Measurements from ENCODE around the gene RARRES2. TPM values are rescaled to one million over a fixed set of nuclear protein-coding genes. Genes with fewer than 3 reads are reported as not detected.
"Not testable (repeated sequence)": the region's sequence is repeated elsewhere in the genome, so short reads cannot be mapped to it uniquely, and the experiment has no call there.

Gene RARRES2
- total RNA-seq, 2 donors from 2014 or later: 86.4 to 178 TPM

GRCh38 chr7:150308575-150308974, 32.9 kb downstream of the RARRES2 start:
- ATAC-seq: no peak
- intact Hi-C loops (cut with DNase I): no loop called here
- DNase-seq: no peak

- ATAC-seq: no peak
- intact Hi-C loops (cut with DNase I): no loop called here
- DNase-seq: no peak
These were observed 33.5 kb downstream of the RARRES2 start for GRCh38 chr7:150307904-150308303.

GRCh38 chr7:150307129-150307528, 34.3 kb downstream of the RARRES2 start:
- DNase-seq (no peak), ATAC-seq (no peak)
- intact Hi-C loops (cut with DNase I): no loop called here

GRCh38 chr7:150306377-150306776, 35.1 kb downstream of the RARRES2 start:
- DNase-seq; intact Hi-C loops (cut with DNase I); ATAC-seq: not testable (repeated sequence)

GRCh38 chr7:150305903-150306284, 35.5 kb downstream of the RARRES2 start:
- intact Hi-C loops (cut with DNase I); DNase-seq; ATAC-seq: not testable (repeated sequence)

- intact Hi-C loops (cut with DNase I); ATAC-seq; DNase-seq: not testable (repeated sequence)
These were observed 36.0 kb downstream of the RARRES2 start for GRCh38 chr7:150305259-150305902.

GRCh38 chr7:150304499-150305258, 36.8 kb downstream of the RARRES2 start:
- peak in 1 of 2 donors; percentile 71 for ATAC-seq
- intact Hi-C loops (cut with DNase I); DNase-seq: not testable (repeated sequence)

- DNase-seq; intact Hi-C loops (cut with DNase I): not testable (repeated sequence)
- ATAC-seq: peak; percentile 34 to 82
These were observed 38.5 kb downstream of the RARRES2 start for GRCh38 chr7:150302908-150303310.

- ATAC-seq; intact Hi-C loops (cut with DNase I); DNase-seq: not testable (repeated sequence)
These were observed 43.5 kb downstream of the RARRES2 start for GRCh38 chr7:150297978-150298377.

GRCh38 chr7:150296802-150297201, 44.6 kb downstream of the RARRES2 start:
- ATAC-seq; DNase-seq; intact Hi-C loops (cut with DNase I): not testable (repeated sequence)

GRCh38 chr7:150295614-150296013, 45.8 kb downstream of the RARRES2 start:
- ATAC-seq: peak; percentile 47 to 81
- DNase-seq; intact Hi-C loops (cut with DNase I): not testable (repeated sequence)

GRCh38 chr7:150295027-150295426, 46.4 kb downstream of the RARRES2 start:
- DNase-seq; intact Hi-C loops (cut with DNase I); ATAC-seq: not testable (repeated sequence)

GRCh38 chr7:150290317-150290716, 51.1 kb downstream of the RARRES2 start:
- DNase-seq; ATAC-seq; intact Hi-C loops (cut with DNase I): not testable (repeated sequence)

- intact Hi-C loops (cut with DNase I); DNase-seq; ATAC-seq: not testable (repeated sequence)
These were observed 52.6 kb downstream of the RARRES2 start for GRCh38 chr7:150288816-150289215.

Other genes with a start within 250 kb of the RARRES2 start
- 1 to 10 TPM; 4.3 to 5.7 TPM for gene LRRC61, start 18.3 kb downstream of the RARRES2 start, total RNA-seq
- gene ACTR3C, start 18.1 kb downstream of the RARRES2 start, total RNA-seq: 1 to 10 TPM; 3.7 to 4.9 TPM
- gene REPIN1, start 27.2 kb upstream of the RARRES2 start, total RNA-seq: 100 to 1,000 TPM; 100 to 108 TPM
- gene ZNF775, start 37.7 kb upstream of the RARRES2 start, total RNA-seq: 1 to 10 TPM; 3.8 to 4.2 TPM
- 10 to 100 TPM; 16.6 to 19.7 TPM for gene GIMAP8, start 109.0 kb upstream of the RARRES2 start, total RNA-seq
- gene GIMAP7, start 173.2 kb upstream of the RARRES2 start, total RNA-seq: 10 to 100 TPM; 25.0 to 26.0 TPM
- gene GIMAP4, start 225.8 kb upstream of the RARRES2 start, total RNA-seq: 10 to 100 TPM; 30.2 to 40.4 TPM